Pericardium fibroblast (primary cell): ENCODE results near the gene OR14K1. TPM values are rescaled to one million over a fixed set of nuclear protein-coding genes. Genes with fewer than 3 reads are reported as not detected.

Experiments
- total RNA-seq: library from RNA; depleted of rRNA; stranded (reverse); fragments of >200 nt; gene quantifications from 2 replicates; pipeline ENCODE4 v1.2.3, GENCODE V29; 2015

Gene OR14K1
- not detected in 2 replicates for total RNA-seq

DNA sequence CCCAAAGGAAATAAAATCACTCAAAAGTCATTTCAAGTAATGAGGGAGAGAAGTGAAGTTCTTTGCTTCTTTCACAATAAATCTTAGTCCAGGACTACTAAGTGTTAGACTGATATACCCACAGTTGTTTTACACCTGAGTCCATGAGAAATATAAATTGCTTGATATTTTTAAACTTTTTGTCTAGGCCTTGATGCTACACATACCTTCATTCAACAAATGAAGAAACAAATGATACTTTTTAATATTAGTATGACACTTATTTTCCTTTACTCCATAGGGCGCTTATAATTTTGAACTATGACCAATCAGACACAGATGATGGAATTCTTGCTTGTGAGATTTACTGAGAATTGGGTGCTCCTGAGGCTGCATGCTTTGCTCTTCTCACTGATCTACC, at the start of gene OR14K1:
OR14K1 (plus strand) TSS at position 301 of the 400 bp plus-strand sequence; CDS start at position 301, 0 bp downstream.

GRCh38 chr1:247716546-247716945, 21.9 kb upstream of the OR14K1 start, which contains the start of gene OR6F1:
Gene OR6F1 (minus strand): TSS chr1:247716646. CDS start chr1:247712755, 3,891 bp downstream.

DNA sequence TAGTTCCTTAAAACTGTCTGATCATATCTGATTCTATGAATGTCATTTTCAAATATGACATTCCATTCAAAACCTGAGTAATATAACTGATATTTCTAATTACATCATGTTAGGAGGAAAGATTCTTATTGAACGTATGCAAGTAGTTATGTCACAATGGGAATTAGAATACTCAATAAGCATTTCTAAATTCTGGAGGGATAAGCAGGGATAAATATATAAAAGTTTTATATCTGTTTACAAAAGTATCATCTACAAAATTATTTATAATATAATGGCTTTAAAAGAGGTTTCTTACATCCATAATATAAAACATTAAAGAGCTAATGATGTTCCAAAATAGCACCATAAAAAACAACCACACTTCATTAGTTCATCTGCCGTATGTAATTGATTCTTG, 9.6 kb downstream of the OR14K1 start, which contains the start of gene OR14A2:
OR14A2 (minus strand) TSS at position 101 of the 400 bp plus-strand sequence.

DNA sequence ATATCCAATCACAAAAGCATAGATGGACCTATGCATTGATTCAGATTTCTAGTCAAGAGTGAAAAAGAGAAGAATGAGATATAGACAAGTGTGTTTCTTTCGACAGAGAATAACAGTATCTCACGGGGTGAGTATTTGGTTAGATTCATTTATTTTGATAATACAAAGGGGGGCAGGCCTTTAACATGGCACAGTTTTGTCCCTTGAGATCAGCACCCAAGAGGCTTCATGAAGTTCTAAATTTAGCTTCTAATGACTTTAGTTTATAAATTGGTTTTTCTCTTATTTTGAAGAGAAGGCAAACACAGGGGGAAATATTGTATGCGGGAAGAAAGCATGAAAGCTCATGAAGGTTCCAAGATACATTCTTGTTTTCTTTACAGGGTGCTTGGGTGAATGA, 22.0 kb downstream of the OR14K1 start, which contains the start of gene OR1C1:
OR1C1 (minus strand) TSS at position 101 of the 400 bp plus-strand sequence. CDS start 2,150 bp downstream, outside the sequence.

Other genes starting within 250 kb of the OR14K1 start
- not detected in 2 replicates for gene OR2C3, start 202.2 kb upstream of the OR14K1 start, total RNA-seq
- gene GCSAML, start 189.5 kb upstream of the OR14K1 start, total RNA-seq = not detected in 2 replicates
- not detected in 2 replicates for gene OR2G2, start 150.3 kb upstream of the OR14K1 start, total RNA-seq
- not detected in 2 replicates for gene OR2G3, start 133.0 kb upstream of the OR14K1 start, total RNA-seq
- not detected in 2 replicates for gene OR13G1, start 58.9 kb upstream of the OR14K1 start, total RNA-seq
- not detected in 2 replicates for gene OR6F1, start 22.0 kb upstream of the OR14K1 start, total RNA-seq
- gene OR14A2, start 9.5 kb downstream of the OR14K1 start, total RNA-seq = not detected in 2 replicates
- not detected in 2 replicates for gene OR1C1, start 21.9 kb downstream of the OR14K1 start, total RNA-seq
- gene OR14A16, start 85.5 kb downstream of the OR14K1 start, total RNA-seq = not detected in 2 replicates
- gene OR11L1, start 103.3 kb downstream of the OR14K1 start, total RNA-seq = not detected in 2 replicates
- 0.09 and 0.58 TPM in 2 replicates for gene TRIM58, start 118.6 kb downstream of the OR14K1 start, total RNA-seq
- gene OR2W3, start 157.0 kb downstream of the OR14K1 start, total RNA-seq = 0.12 TPM in 1 of 2 replicates, not detected in the other
- not detected in 2 replicates for gene OR2T8, start 181.6 kb downstream of the OR14K1 start, total RNA-seq
- not detected in 2 replicates for gene OR2AJ1, start 186.3 kb downstream of the OR14K1 start, total RNA-seq
- not detected in 2 replicates for gene OR2L8, start 210.2 kb downstream of the OR14K1 start, total RNA-seq
- not detected in 2 replicates for gene OR2AK2, start 226.6 kb downstream of the OR14K1 start, total RNA-seq